Measurements from ENCODE around the gene SSTR1.

The SSTR1 gene

GRCh38 chr14:38203929-38204718 is 3.6 kb upstream of the SSTR1 start:
- DNase-seq: no peak

- no peak for DNase-seq
Observed at GRCh38 chr14:38204719-38205115, 3.0 kb upstream of the SSTR1 start.

- DNase-seq: no peak
Observed at GRCh38 chr14:38205119-38205813, 2.4 kb upstream of the SSTR1 start.

GRCh38 chr14:38205949-38206665 is 1.6 kb upstream of the SSTR1 start:
- no peak for DNase-seq

GRCh38 chr14:38206689-38207376 is 871 bp upstream of the SSTR1 start:
- DNase-seq: no peak

GRCh38 chr14:38207377-38207735 is 348 bp upstream of the SSTR1 start:
- DNase-seq: no peak

GRCh38 chr14:38208618-38209562 is 1.2 kb downstream of the SSTR1 start:
- no peak for DNase-seq

GRCh38 chr14:38209572-38210557 is 2.2 kb downstream of the SSTR1 start:
- no peak for DNase-seq

GRCh38 chr14:38210587-38211216 is 3.0 kb downstream of the SSTR1 start:
- no peak for DNase-seq

GRCh38 chr14:38211255-38211735 is 3.6 kb downstream of the SSTR1 start:
- no peak for DNase-seq

GRCh38 chr14:38212111-38212510 is 4.4 kb downstream of the SSTR1 start:
- no peak for DNase-seq

GRCh38 chr14:38213001-38213400 is 5.3 kb downstream of the SSTR1 start:
- no peak for DNase-seq

GRCh38 chr14:38217553-38217952 is 9.8 kb downstream of the SSTR1 start:
- no peak for DNase-seq

GRCh38 chr14:38221077-38221476 is 13.4 kb downstream of the SSTR1 start:
- DNase-seq: no peak

- DNase-seq: no peak
Observed at GRCh38 chr14:38224338-38224737, 16.6 kb downstream of the SSTR1 start.

GRCh38 chr14:38225946-38226345 is 18.2 kb downstream of the SSTR1 start:
- no peak for DNase-seq

- no peak for DNase-seq
Observed at GRCh38 chr14:38226366-38226765, 18.7 kb downstream of the SSTR1 start.

GRCh38 chr14:38233218-38233617 is 25.5 kb downstream of the SSTR1 start:
- no peak for DNase-seq

- DNase-seq: no peak
Observed at GRCh38 chr14:38238332-38238731, 30.6 kb downstream of the SSTR1 start.

- no peak for DNase-seq
Observed at GRCh38 chr14:38238878-38239277, 31.2 kb downstream of the SSTR1 start.
